Tibial nerve (tissue), 4 donors: ENCODE measurements around the gene ZDHHC24. TPM values are rescaled to one million over a fixed set of nuclear protein-coding genes. Genes with fewer than 3 reads are reported as not detected.

ENCODE experiments used
- DNase-seq, 2 donors: peaks; one replicate each; pipeline ENCODE4 v3.0.0-alpha.2; 2019; ENCODE audit warnings: low spot score in 2 of 2
- H3K27ac ChIP-seq, 4 donors: fragments of 200-600 bp; sonication (generic) in 3 of 4; one replicate each; pipeline ENCODE4 v1.5.1; 2017 to 2019; ENCODE audit warnings: mild to moderate bottlenecking in 1 of 4
- H3K27me3 ChIP-seq, 2 donors: fragments of 200-600 bp; sonication (generic) in 1 of 2; one replicate each; pipeline versions ENCODE4 v1.5.1 to v1.6.0; 2017 to 2019
- H3K36me3 ChIP-seq, 3 donors: fragments of 200-600 bp; sonication (generic); one replicate each; pipeline ENCODE4 v1.5.1; 2018 to 2019
- H3K4me1 ChIP-seq, 4 donors: fragments of 200-600 bp; sonication (generic) in 3 of 4; one replicate each; pipeline ENCODE4 v1.5.1; 2017 to 2019
- H3K4me3 ChIP-seq, 4 donors: fragments of 200-600 bp; sonication (generic) in 3 of 4; one replicate each; pipeline ENCODE4 v1.5.1; 2017 to 2019; ENCODE audit warnings: mild to moderate bottlenecking in 1 of 4, moderate library complexity in 1 of 4
- H3K9me3 ChIP-seq, 4 donors: fragments of 200-600 bp; sonication (generic) in 3 of 4; one replicate each; pipeline ENCODE4 v1.5.1; 2017 to 2019
- EP300 ChIP-seq, 2 donors: sonication (generic); formaldehyde crosslinking; IDR thresholded peaks; one replicate each; pipeline ENCODE4 v1.6.1; 2017; ENCODE audit warnings: antibody characterized with exemption in 2 of 2, mild to moderate bottlenecking in 1 of 2
- POLR2A ChIP-seq, 2 donors: fragments of 450-650 bp; IDR thresholded peaks; one replicate each; pipeline ENCODE4 v1.6.1; 2017; ENCODE audit warnings: antibody characterized with exemption in 2 of 2, mild to moderate bottlenecking in 2 of 2, moderate library complexity in 2 of 2
- WGBS, 2 donors: methylation state at CpG; one replicate each; pipeline ENCODE4 v1.1.5; 2018; 5-methylcytosine and 5-hydroxymethylcytosine counted together
- total RNA-seq, 4 donors: library from RNA; depleted of rRNA; stranded (reverse); fragments of >200 nt; gene quantifications; one replicate each; pipeline ENCODE4 v1.1.0, GENCODE V29; 2016
- TF ChIP-seq, protein P1 (sequence below), 5 experiments: fragments of 200-600 bp in 3 of 5; fragments of 450-650 bp in 2 of 5; sonication (generic) in 3 of 5; IDR thresholded peaks; one replicate each; pipeline ENCODE4 v1.5.1; 2016 to 2019; ENCODE audit warnings: antibody characterized with exemption in 5 of 5, mild to moderate bottlenecking in 3 of 5, moderate library complexity in 2 of 5

Gene ZDHHC24
- total RNA-seq, 4 donors from 2014 or later = 15.3 to 17.7 (median 16.6) TPM

DNA sequence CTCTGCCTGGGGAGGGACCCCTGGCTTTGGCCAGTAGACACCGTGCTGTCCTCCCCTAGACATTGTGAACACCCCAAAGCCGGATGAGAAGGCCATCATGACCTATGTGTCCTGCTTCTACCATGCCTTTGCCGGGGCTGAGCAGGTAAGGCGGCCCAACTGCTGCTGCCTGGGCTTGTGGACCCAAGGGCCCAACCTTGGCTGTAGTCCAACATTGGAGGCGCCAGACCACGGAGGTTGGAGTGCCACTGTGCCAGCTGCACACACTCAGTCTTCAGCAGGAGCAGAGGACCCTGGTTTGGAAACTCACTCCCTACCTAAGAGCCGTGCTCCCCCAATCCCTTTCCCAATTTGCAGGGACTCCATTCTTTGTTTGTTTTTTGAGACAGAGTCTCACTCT is 10.2 kb upstream of the ZDHHC24 start:
- Histone ChIP-seq H3K4me1 (peaks cover 0 to 13% (median 4%) of the 10 kb centered on the region in 4 donors), H3K36me3 (no peaks in the 10 kb centered on the region), H3K27me3 (peaks cover 0 to 8% of the 10 kb centered on the region in 2 donors), H3K4me3 (no peak overlapping the region), H3K9me3 (no peaks in the 10 kb centered on the region), H3K27ac (no peak overlapping the region)
- DNase-seq = no peak
- 83 to 100% methylated on average over 1 to 7 of the region's 7 CpGs for WGBS, 2 donors
- TF ChIP-seq, protein P1, sequence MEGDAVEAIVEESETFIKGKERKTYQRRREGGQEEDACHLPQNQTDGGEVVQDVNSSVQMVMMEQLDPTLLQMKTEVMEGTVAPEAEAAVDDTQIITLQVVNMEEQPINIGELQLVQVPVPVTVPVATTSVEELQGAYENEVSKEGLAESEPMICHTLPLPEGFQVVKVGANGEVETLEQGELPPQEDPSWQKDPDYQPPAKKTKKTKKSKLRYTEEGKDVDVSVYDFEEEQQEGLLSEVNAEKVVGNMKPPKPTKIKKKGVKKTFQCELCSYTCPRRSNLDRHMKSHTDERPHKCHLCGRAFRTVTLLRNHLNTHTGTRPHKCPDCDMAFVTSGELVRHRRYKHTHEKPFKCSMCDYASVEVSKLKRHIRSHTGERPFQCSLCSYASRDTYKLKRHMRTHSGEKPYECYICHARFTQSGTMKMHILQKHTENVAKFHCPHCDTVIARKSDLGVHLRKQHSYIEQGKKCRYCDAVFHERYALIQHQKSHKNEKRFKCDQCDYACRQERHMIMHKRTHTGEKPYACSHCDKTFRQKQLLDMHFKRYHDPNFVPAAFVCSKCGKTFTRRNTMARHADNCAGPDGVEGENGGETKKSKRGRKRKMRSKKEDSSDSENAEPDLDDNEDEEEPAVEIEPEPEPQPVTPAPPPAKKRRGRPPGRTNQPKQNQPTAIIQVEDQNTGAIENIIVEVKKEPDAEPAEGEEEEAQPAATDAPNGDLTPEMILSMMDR (IDR thresholded peaks at IDR 0.05) = no peak
- no peak for TF ChIP-seq EP300 (IDR thresholded peaks at IDR 0.05)
- TF ChIP-seq POLR2A (IDR thresholded peaks at IDR 0.05) = no peak

DNA sequence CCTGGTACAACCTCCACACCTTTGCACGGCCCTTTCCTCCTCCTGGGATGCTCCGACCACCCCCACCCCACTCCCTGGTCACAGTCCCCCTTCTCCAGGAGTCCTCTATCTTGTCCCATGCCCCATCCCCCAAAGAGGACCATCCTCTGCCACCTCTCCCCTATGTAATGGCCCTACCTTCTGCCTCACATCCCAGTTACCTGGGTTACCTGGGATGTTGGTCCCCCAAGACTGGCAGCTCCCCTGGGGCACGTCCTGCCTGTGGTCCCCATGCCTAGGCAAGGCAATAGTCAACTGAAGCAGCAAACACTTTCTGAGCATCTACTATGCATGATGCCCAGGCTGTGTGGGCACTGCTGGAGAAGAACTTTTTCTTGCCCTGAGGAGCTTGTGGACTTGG is 9.6 kb upstream of the ZDHHC24 start:
- no peaks in the 10 kb centered on the region for H3K9me3 ChIP-seq
- WGBS, 2 donors = 61 to 73% methylated on average over 3 of the region's 3 CpGs
- no peaks in the 10 kb centered on the region for H3K36me3 ChIP-seq
- no peak for DNase-seq
- peaks cover 0 to 8% of the 10 kb centered on the region in 2 donors for H3K27me3 ChIP-seq
- H3K4me1 ChIP-seq = peaks cover 0 to 13% (median 4%) of the 10 kb centered on the region in 4 donors
- TF ChIP-seq EP300 (IDR thresholded peaks at IDR 0.05) (no peak), POLR2A (IDR thresholded peaks at IDR 0.05) (no peak)
- TF ChIP-seq, protein P1 (IDR thresholded peaks at IDR 0.05) = no peak
- H3K4me3 ChIP-seq = no peak overlapping the region
- H3K27ac ChIP-seq = no peak overlapping the region

DNA sequence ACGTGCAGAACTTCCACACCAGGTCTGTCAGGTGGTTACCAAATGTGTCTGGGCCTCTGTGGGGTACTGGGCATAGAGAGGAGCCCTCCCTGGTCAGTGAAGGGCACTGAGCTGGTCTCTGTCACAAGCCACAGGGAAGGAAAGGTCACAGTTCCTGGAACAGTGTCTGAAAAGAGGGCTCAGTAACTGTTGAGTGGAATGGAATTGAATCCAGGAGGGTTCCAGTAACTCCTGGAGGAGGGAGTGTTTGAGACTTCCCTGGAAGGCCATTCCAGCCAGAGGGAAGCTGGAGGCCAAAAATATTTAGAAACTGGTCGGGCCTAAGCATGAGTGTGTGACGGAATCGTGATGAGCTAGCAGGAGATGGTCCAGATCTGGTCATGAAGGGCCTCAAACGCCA is 8.8 kb upstream of the ZDHHC24 start:
- Histone ChIP-seq H3K9me3 (no peaks in the 10 kb centered on the region), H3K36me3 (no peaks in the 10 kb centered on the region), H3K4me3 (no peak overlapping the region), H3K27ac (no peak overlapping the region), H3K27me3 (peaks cover 0 to 8% of the 10 kb centered on the region in 2 donors), H3K4me1 (peaks cover 0 to 13% (median 4%) of the 10 kb centered on the region in 4 donors)
- WGBS, 2 donors = 77 to 81% methylated on average over 5 of the region's 5 CpGs
- DNase-seq = no peak
- TF ChIP-seq EP300 (IDR thresholded peaks at IDR 0.05) = no peak
- TF ChIP-seq, protein P1 (IDR thresholded peaks at IDR 0.05) = no peak
- no peak for TF ChIP-seq POLR2A (IDR thresholded peaks at IDR 0.05)

DNA sequence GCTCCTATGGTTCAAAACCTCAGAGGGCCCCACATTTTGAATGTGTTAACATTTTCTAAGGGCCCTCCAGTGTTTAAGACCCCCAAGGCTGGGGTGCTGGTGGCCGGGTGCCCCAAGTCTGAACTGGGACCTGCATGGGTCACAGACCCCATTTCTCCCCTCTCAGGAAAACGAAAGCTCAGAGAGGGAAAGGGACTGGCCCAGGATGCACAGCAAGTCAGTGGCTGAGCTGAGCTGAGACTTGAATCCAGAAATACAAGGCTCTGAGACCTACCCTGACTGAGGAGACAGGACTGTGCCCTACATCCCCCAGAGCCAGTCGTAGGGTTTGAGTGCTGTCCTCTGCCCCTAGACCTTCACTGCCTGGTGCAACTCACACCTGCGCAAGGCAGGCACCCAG is 5.0 kb upstream of the ZDHHC24 start:
- WGBS, 2 donors = 88% methylated on average over 4 of the region's 4 CpGs
- DNase-seq = no peak
- Histone ChIP-seq H3K27ac (no peak overlapping the region), H3K27me3 (no peaks in the 10 kb centered on the region), H3K9me3 (no peaks in the 10 kb centered on the region), H3K4me1 (peaks cover 0 to 20% (median 8%) of the 10 kb centered on the region in 4 donors), H3K4me3 (no peak overlapping the region), H3K36me3 (no peaks in the 10 kb centered on the region)
- no peak for TF ChIP-seq POLR2A (IDR thresholded peaks at IDR 0.05)
- no peak for TF ChIP-seq EP300 (IDR thresholded peaks at IDR 0.05)
- TF ChIP-seq, protein P1 (IDR thresholded peaks at IDR 0.05) = no peak

DNA sequence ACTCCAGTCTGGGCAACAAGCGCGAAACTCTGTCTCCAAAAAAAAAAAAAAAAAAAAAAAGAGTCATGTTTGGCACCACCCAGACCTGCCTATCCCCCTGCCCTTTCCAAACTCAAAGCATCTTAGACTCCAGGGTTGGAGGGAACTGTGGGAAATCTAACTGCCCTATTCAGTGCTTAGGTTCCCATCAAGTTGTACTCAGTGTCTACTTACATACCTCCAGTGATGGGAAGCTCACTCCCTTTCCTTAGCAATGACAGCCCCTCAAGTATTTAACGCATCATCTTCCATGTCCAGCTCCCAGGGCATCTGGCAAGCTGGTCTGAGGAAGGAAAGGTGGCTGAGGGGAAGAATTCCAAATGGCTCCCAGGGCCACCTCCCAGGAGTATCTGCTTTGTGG is 3.8 kb upstream of the ZDHHC24 start:
- Histone ChIP-seq H3K27ac (no peak overlapping the region), H3K4me1 (peaks cover 4 to 29% (median 16%) of the 10 kb centered on the region in 4 donors), H3K27me3 (no peaks in the 10 kb centered on the region), H3K4me3 (no peak overlapping the region), H3K9me3 (no peaks in the 10 kb centered on the region), H3K36me3 (no peaks in the 10 kb centered on the region)
- WGBS, 2 donors = 75 to 88% methylated on average over 3 of the region's 3 CpGs
- no peak for DNase-seq
- TF ChIP-seq, protein P1 (IDR thresholded peaks at IDR 0.05) = no peak
- TF ChIP-seq POLR2A (IDR thresholded peaks at IDR 0.05) (no peak), EP300 (IDR thresholded peaks at IDR 0.05) (no peak)
